Measurements from ENCODE around the gene ACTL6B. TPM values are rescaled to one million over a fixed set of nuclear protein-coding genes. Genes with fewer than 3 reads are reported as not detected.

ACTL6B gene
- total RNA-seq, 1 experiment from 2014 or later = 1.3 TPM

DNA sequence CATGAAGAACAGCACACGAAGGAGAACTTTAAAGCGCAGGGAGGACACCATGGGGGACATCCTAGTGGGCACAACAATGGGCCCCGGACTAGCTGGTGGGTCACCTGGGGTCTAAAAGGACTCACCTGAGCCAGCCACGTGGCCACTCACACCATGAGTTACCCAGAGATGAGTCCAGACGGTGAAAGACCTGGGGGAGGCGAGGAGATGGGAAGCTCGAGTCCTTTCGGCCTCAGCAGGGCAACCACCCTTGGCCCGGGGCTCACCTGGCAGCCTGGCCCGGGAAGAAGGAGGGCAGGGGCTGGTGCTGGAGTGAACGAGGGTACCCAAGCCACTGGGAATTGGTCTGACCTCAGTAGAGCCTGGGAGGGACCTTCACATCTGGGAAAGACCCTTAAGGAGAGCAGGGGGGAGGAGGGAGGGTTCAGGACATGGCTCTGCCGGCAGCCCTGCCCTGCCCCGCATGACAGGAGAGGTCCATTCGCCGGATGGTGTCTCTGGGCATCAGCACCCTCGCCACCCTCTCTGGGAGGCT is 32.1 kb upstream of the ACTL6B start (continued):
- TF ChIP-seq, protein P1, sequence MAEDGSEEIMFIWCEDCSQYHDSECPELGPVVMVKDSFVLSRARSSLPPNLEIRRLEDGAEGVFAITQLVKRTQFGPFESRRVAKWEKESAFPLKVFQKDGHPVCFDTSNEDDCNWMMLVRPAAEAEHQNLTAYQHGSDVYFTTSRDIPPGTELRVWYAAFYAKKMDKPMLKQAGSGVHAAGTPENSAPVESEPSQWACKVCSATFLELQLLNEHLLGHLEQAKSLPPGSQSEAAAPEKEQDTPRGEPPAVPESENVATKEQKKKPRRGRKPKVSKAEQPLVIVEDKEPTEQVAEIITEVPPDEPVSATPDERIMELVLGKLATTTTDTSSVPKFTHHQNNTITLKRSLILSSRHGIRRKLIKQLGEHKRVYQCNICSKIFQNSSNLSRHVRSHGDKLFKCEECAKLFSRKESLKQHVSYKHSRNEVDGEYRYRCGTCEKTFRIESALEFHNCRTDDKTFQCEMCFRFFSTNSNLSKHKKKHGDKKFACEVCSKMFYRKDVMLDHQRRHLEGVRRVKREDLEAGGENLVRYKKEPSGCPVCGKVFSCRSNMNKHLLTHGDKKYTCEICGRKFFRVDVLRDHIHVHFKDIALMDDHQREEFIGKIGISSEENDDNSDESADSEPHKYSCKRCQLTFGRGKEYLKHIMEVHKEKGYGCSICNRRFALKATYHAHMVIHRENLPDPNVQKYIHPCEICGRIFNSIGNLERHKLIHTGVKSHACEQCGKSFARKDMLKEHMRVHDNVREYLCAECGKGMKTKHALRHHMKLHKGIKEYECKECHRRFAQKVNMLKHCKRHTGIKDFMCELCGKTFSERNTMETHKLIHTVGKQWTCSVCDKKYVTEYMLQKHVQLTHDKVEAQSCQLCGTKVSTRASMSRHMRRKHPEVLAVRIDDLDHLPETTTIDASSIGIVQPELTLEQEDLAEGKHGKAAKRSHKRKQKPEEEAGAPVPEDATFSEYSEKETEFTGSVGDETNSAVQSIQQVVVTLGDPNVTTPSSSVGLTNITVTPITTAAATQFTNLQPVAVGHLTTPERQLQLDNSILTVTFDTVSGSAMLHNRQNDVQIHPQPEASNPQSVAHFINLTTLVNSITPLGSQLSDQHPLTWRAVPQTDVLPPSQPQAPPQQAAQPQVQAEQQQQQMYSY (CRISPR knock-in tag; IDR thresholded peaks at IDR 0.05) = no peak
- no peak for TF ChIP-seq GRHL2 (CRISPR knock-in tag; IDR thresholded peaks at IDR 0.05; ENCODE audit: insufficient replicate concordance, severe bottlenecking)
- TF ChIP-seq ELF4 (CRISPR knock-in tag; IDR thresholded peaks at IDR 0.05; ENCODE audit: low read depth) = no peak
- TF ChIP-seq ZNF263 (CRISPR knock-in tag; IDR thresholded peaks at IDR 0.05; ENCODE audit: low read depth) = no peak

GRCh38 chr7:100687751-100688300 is 31.6 kb upstream of the ACTL6B start:
- TF ChIP-seq PRRX2 (CRISPR knock-in tag; IDR thresholded peaks at IDR 0.05) (no peak), NFYB (CRISPR knock-in tag; conservative IDR thresholded peaks at IDR 0.05; ENCODE audit: low read depth) (no peak), SP1 (CRISPR knock-in tag; conservative IDR thresholded peaks at IDR 0.05) (no peak), PREB (CRISPR knock-in tag; IDR thresholded peaks at IDR 0.05; ENCODE audit: borderline replicate concordance) (no peak)
- Mint-ChIP-seq H3K4me1 (peaks cover 25% of the 10 kb centered on the region), H3K4me3 (no peak overlapping the region), H3K36me3 (peaks cover 31% of the 10 kb centered on the region), H3K27ac (no peak overlapping the region), H3K9me3 (no peaks in the 10 kb centered on the region), H3K27me3 (ENCODE audit: low read depth) (no peaks in the 10 kb centered on the region)
- ChIA-PET POLR2A (no interaction called here), CTCF (interaction anchor here (0.6 kb wide), 1 partner anchor 58 kb away, joined by 5 read pairs; no protein-coding TSS in a partner anchor)
- DNase-seq (ENCODE audit: low spot score) (no peak), ATAC-seq (no peak)

GRCh38 chr7:100687261-100687660 is 31.0 kb upstream of the ACTL6B start:
- CTCF ChIA-PET = interaction anchor here (0.6 to 1.5 kb wide), 2 partner anchors 53 to 58 kb away, joined by 3 to 5 read pairs; no protein-coding TSS in a partner anchor
- no peaks in the 10 kb centered on the region for H3K9me3 Mint-ChIP-seq
- POLR2A ChIA-PET = no interaction called here
- ATAC-seq (no peak), DNase-seq (ENCODE audit: low spot score) (no peak)
- H3K27ac Mint-ChIP-seq = no peak overlapping the region
- no peak overlapping the region for H3K4me3 Mint-ChIP-seq
- H3K27me3 Mint-ChIP-seq (ENCODE audit: low read depth) = no peaks in the 10 kb centered on the region
- peaks cover 27% of the 10 kb centered on the region for H3K36me3 Mint-ChIP-seq
- peaks cover 19% of the 10 kb centered on the region for H3K4me1 Mint-ChIP-seq
- TF ChIP-seq E2F4 (CRISPR knock-in tag; IDR thresholded peaks at IDR 0.05; ENCODE audit: borderline replicate concordance, low read depth) = no peak
- no peak for TF ChIP-seq RORB (CRISPR knock-in tag; IDR thresholded peaks at IDR 0.05)
- TF ChIP-seq ZNF671 (CRISPR knock-in tag; IDR thresholded peaks at IDR 0.05) = no peak
- TF ChIP-seq ZNF263 (CRISPR knock-in tag; IDR thresholded peaks at IDR 0.05; ENCODE audit: low read depth) = no peak
- TF ChIP-seq, protein P2, sequence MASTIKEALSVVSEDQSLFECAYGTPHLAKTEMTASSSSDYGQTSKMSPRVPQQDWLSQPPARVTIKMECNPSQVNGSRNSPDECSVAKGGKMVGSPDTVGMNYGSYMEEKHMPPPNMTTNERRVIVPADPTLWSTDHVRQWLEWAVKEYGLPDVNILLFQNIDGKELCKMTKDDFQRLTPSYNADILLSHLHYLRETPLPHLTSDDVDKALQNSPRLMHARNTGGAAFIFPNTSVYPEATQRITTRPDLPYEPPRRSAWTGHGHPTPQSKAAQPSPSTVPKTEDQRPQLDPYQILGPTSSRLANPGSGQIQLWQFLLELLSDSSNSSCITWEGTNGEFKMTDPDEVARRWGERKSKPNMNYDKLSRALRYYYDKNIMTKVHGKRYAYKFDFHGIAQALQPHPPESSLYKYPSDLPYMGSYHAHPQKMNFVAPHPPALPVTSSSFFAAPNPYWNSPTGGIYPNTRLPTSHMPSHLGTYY (CRISPR knock-in tag; IDR thresholded peaks at IDR 0.05) = no peak
- TF ChIP-seq, protein P3, sequence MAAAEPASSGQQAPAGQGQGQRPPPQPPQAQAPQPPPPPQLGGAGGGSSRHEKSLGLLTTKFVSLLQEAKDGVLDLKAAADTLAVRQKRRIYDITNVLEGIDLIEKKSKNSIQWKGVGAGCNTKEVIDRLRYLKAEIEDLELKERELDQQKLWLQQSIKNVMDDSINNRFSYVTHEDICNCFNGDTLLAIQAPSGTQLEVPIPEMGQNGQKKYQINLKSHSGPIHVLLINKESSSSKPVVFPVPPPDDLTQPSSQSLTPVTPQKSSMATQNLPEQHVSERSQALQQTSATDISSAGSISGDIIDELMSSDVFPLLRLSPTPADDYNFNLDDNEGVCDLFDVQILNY (CRISPR knock-in tag; IDR thresholded peaks at IDR 0.05) = no peak
- TF ChIP-seq, protein P4, sequence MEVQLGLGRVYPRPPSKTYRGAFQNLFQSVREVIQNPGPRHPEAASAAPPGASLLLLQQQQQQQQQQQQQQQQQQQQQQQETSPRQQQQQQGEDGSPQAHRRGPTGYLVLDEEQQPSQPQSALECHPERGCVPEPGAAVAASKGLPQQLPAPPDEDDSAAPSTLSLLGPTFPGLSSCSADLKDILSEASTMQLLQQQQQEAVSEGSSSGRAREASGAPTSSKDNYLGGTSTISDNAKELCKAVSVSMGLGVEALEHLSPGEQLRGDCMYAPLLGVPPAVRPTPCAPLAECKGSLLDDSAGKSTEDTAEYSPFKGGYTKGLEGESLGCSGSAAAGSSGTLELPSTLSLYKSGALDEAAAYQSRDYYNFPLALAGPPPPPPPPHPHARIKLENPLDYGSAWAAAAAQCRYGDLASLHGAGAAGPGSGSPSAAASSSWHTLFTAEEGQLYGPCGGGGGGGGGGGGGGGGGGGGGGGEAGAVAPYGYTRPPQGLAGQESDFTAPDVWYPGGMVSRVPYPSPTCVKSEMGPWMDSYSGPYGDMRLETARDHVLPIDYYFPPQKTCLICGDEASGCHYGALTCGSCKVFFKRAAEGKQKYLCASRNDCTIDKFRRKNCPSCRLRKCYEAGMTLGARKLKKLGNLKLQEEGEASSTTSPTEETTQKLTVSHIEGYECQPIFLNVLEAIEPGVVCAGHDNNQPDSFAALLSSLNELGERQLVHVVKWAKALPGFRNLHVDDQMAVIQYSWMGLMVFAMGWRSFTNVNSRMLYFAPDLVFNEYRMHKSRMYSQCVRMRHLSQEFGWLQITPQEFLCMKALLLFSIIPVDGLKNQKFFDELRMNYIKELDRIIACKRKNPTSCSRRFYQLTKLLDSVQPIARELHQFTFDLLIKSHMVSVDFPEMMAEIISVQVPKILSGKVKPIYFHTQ (CRISPR knock-in tag; IDR thresholded peaks at IDR 0.05) = no peak
- TF ChIP-seq PRRX2 (CRISPR knock-in tag; IDR thresholded peaks at IDR 0.05) = no peak
- no peak for TF ChIP-seq ELF4 (CRISPR knock-in tag; IDR thresholded peaks at IDR 0.05; ENCODE audit: low read depth)
- no peak for TF ChIP-seq TEAD1 (CRISPR knock-in tag; IDR thresholded peaks at IDR 0.05)
- TF ChIP-seq ZNF425 (CRISPR knock-in tag; conservative IDR thresholded peaks at IDR 0.05) = no peak
- no peak for TF ChIP-seq IRF1 (CRISPR knock-in tag; IDR thresholded peaks at IDR 0.05)
